Measurements from ENCODE around the gene POU6F1.

- TF ChIP-seq CTCF (conservative IDR thresholded peaks at IDR 0.05 in 1 of 2, IDR thresholded peaks at IDR 0.05 in 1 of 2; ENCODE audit: low read depth in 1 of 2, low read length in 2 of 2) (no peak), EZH2 (IDR thresholded peaks at IDR 0.05; ENCODE audit: low read length, missing control alignments) (no peak)
These were observed 45.9 kb downstream of the POU6F1 start for GRCh38 chr12:51171884-51172514.
